ENCODE results near the gene PANX1.

The PANX1 gene

GRCh38 chr11:94107363-94107762 lies 21.3 kb upstream of the PANX1 start:
- Histone ChIP-seq H3K36me3 (ENCODE audit: control insufficient read depth, low read length) (no peaks in the 10 kb centered on the region), H3K4me3 (ENCODE audit: low read length) (no peak overlapping the region), H3K9me2 (replicated peaks; ENCODE audit: control insufficient read depth, low read length) (no peaks in the 10 kb centered on the region), H3K4me2 (ENCODE audit: low read length) (no peak overlapping the region), H3K9me3 (ENCODE audit: control insufficient read depth, insufficient read depth, low read length) (no peaks in the 10 kb centered on the region), H3K79me2 (ENCODE audit: control insufficient read depth, low read length) (no peaks in the 10 kb centered on the region), H3K27me3 (ENCODE audit: control insufficient read depth, low read length) (0 out of 2 replicates have a peak, but pooled peaks cover 2% of the 10 kb centered on the region), H3K27ac (ENCODE audit: low read depth, low read length) (no peak overlapping the region), H3K4me1 (ENCODE audit: control insufficient read depth, low read length) (no peaks in the 10 kb centered on the region), H3F3A (ENCODE audit: control insufficient read depth, insufficient read depth) (no peaks in the 10 kb centered on the region), H4K20me1 (ENCODE audit: control insufficient read depth, insufficient read depth, low read depth, low read length) (no peaks in the 10 kb centered on the region)
- TF ChIP-seq, protein P1, sequence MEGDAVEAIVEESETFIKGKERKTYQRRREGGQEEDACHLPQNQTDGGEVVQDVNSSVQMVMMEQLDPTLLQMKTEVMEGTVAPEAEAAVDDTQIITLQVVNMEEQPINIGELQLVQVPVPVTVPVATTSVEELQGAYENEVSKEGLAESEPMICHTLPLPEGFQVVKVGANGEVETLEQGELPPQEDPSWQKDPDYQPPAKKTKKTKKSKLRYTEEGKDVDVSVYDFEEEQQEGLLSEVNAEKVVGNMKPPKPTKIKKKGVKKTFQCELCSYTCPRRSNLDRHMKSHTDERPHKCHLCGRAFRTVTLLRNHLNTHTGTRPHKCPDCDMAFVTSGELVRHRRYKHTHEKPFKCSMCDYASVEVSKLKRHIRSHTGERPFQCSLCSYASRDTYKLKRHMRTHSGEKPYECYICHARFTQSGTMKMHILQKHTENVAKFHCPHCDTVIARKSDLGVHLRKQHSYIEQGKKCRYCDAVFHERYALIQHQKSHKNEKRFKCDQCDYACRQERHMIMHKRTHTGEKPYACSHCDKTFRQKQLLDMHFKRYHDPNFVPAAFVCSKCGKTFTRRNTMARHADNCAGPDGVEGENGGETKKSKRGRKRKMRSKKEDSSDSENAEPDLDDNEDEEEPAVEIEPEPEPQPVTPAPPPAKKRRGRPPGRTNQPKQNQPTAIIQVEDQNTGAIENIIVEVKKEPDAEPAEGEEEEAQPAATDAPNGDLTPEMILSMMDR (IDR thresholded peaks at IDR 0.05; ENCODE audit: low read depth, low read length, poor library complexity, severe bottlenecking): no peak
- no peak for TF ChIP-seq EZH2phosphoT487 (IDR thresholded peaks at IDR 0.05; ENCODE audit: borderline replicate concordance, low read length)

GRCh38 chr11:94111241-94111640 lies 17.4 kb upstream of the PANX1 start:
- TF ChIP-seq EZH2phosphoT487 (IDR thresholded peaks at IDR 0.05; ENCODE audit: borderline replicate concordance, low read length): no peak
- TF ChIP-seq, protein P1 (IDR thresholded peaks at IDR 0.05; ENCODE audit: low read depth, low read length, poor library complexity, severe bottlenecking): no peak
- Histone ChIP-seq H3K4me1 (ENCODE audit: control insufficient read depth, low read length) (no peaks in the 10 kb centered on the region), H3K9me2 (replicated peaks; ENCODE audit: control insufficient read depth, low read length) (no peaks in the 10 kb centered on the region), H3K4me2 (ENCODE audit: low read length) (no peak overlapping the region), H4K20me1 (ENCODE audit: control insufficient read depth, insufficient read depth, low read depth, low read length) (no peaks in the 10 kb centered on the region), H3K36me3 (ENCODE audit: control insufficient read depth, low read length) (no peaks in the 10 kb centered on the region), H3K27me3 (ENCODE audit: control insufficient read depth, low read length) (no peaks in the 10 kb centered on the region), H3F3A (ENCODE audit: control insufficient read depth, insufficient read depth) (no peaks in the 10 kb centered on the region), H3K79me2 (ENCODE audit: control insufficient read depth, low read length) (no peaks in the 10 kb centered on the region), H3K27ac (ENCODE audit: low read depth, low read length) (no peak overlapping the region), H3K4me3 (ENCODE audit: low read length) (no peak overlapping the region), H3K9me3 (ENCODE audit: control insufficient read depth, insufficient read depth, low read length) (no peaks in the 10 kb centered on the region)

GRCh38 chr11:94111660-94112059 lies 17.0 kb upstream of the PANX1 start:
- Histone ChIP-seq H3K4me2 (ENCODE audit: low read length) (no peak overlapping the region), H3K36me3 (ENCODE audit: control insufficient read depth, low read length) (no peaks in the 10 kb centered on the region), H4K20me1 (ENCODE audit: control insufficient read depth, insufficient read depth, low read depth, low read length) (no peaks in the 10 kb centered on the region), H3F3A (ENCODE audit: control insufficient read depth, insufficient read depth) (no peaks in the 10 kb centered on the region), H3K4me1 (ENCODE audit: control insufficient read depth, low read length) (no peaks in the 10 kb centered on the region), H3K27me3 (ENCODE audit: control insufficient read depth, low read length) (no peaks in the 10 kb centered on the region), H3K27ac (ENCODE audit: low read depth, low read length) (no peak overlapping the region), H3K4me3 (ENCODE audit: low read length) (no peak overlapping the region), H3K79me2 (ENCODE audit: control insufficient read depth, low read length) (no peaks in the 10 kb centered on the region), H3K9me2 (replicated peaks; ENCODE audit: control insufficient read depth, low read length) (no peaks in the 10 kb centered on the region), H3K9me3 (ENCODE audit: control insufficient read depth, insufficient read depth, low read length) (no peaks in the 10 kb centered on the region)
- no peak for TF ChIP-seq EZH2phosphoT487 (IDR thresholded peaks at IDR 0.05; ENCODE audit: borderline replicate concordance, low read length)
- TF ChIP-seq, protein P1 (IDR thresholded peaks at IDR 0.05; ENCODE audit: low read depth, low read length, poor library complexity, severe bottlenecking): no peak

Measured in DOHH2 (cell line).